GM21528 (cell line): Measurements from ENCODE around the gene SCUBE3.

Experiments used
- ATAC-seq: cut with Tn5 transposase; IDR thresholded peaks from one replicate; pipeline ENCODE4 v1.9.1; 2021; ENCODE audit warnings: mild to moderate bottlenecking, moderate library complexity; ENCODE audit not compliant: unreplicated experiment, low FRiP score

Gene SCUBE3

GRCh38 chr6:35296931-35297600 is 83.3 kb downstream of the SCUBE3 start:
- ATAC-seq = no peak

- ATAC-seq = peak; percentile 71
Measured at GRCh38 chr6:35297601-35298481, 84.1 kb downstream of the SCUBE3 start, which contains the start of gene DEF6. Gene DEF6, plus strand, starts transcription at chr6:35297818. Its CDS starts 39 bp downstream, at chr6:35297857.

GRCh38 chr6:35298625-35299140 is 84.9 kb downstream of the SCUBE3 start:
- no peak for ATAC-seq

- ATAC-seq = no peak
Measured at GRCh38 chr6:35299674-35300073, 85.9 kb downstream of the SCUBE3 start.

- no peak for ATAC-seq
Measured at GRCh38 chr6:35300848-35301247, 87.1 kb downstream of the SCUBE3 start.
